B cell (primary cell): ENCODE results near the gene WASF2. TPM values are rescaled to one million over a fixed set of nuclear protein-coding genes. Genes with fewer than 3 reads are reported as not detected.

Source experiments
- ATAC-seq: fragments of 200-7000 bp; cut with Tn5 transposase; one replicate; pipeline ENCODE4 v1.10.0; 2021; ENCODE audit warnings: low read depth, mild to moderate bottlenecking, moderate number of reproducible peaks, moderate library complexity
- CTCF ChIA-PET: fragments of 350-600 bp; sonication (Branson Sonifier 250); formaldehyde crosslinking; loops from one replicate; lab custom pipeline; 2021; ENCODE audit warnings: antibody characterized with exemption, inconsistent platforms; lab: Charles Lee
- POLR2A ChIA-PET: fragments of 350-600 bp; sonication (Branson Sonifier 250); formaldehyde crosslinking; loops from one replicate; lab custom pipeline; 2021; ENCODE audit warnings: antibody characterized with exemption; lab: Charles Lee
- DNase-seq: peaks from one replicate; pipeline ENCODE4 v3.0.0; 2013
- H2AFZ ChIP-seq: 2 replicates; pipeline ENCODE4 v1.6.1; 2012; ENCODE audit warnings: mild to moderate bottlenecking, low read depth, low read length; ENCODE audit not compliant: insufficient read depth, poor library complexity, severe bottlenecking
- H3K27ac ChIP-seq, 2 donors: 1 replicate in 1 of 2; 2 replicates in 1 of 2; pipeline ENCODE4 v1.5.1; 2012 to 2013; ENCODE audit warnings: low read length in 2 of 2, mild to moderate bottlenecking in 2 of 2, moderate library complexity in 1 of 2
- H3K27me3 ChIP-seq, 4 experiments: fragments of 200-600 bp in 1 of 4; sonication (generic) in 1 of 4; replicated peaks in 1 of 4; 1 replicate in 2 of 4; 2 replicates in 2 of 4; pipeline versions ENCODE4 v1.6.1 to v1.7.0; 2013 to 2016; ENCODE audit warnings: low read length in 3 of 4, mild to moderate bottlenecking in 2 of 4, mixed read lengths in 1 of 4, moderate library complexity in 1 of 4; ENCODE audit not compliant: insufficient read depth in 4 of 4, control insufficient read depth in 3 of 4; ENCODE audit errors: control extremely low read depth in 1 of 4
- H3K36me3 ChIP-seq, 2 experiments: replicated peaks in 1 of 2; 1 replicate in 1 of 2; 2 replicates in 1 of 2; pipeline versions ENCODE4 v1.6.1 to v1.7.1; 2013; ENCODE audit warnings: low read length in 1 of 2; ENCODE audit not compliant: insufficient read depth in 2 of 2, control insufficient read depth in 1 of 2; ENCODE audit errors: control extremely low read depth in 1 of 2, extremely low read depth in 1 of 2
- H3K4me1 ChIP-seq, 2 donors: fragments of 200-600 bp in 1 of 2; sonication (generic) in 1 of 2; 1 replicate in 1 of 2; 2 replicates in 1 of 2; pipeline versions ENCODE4 v1.5.1 to v1.6.1; 2013 to 2017; ENCODE audit warnings: low read length in 2 of 2; ENCODE audit not compliant: control insufficient read depth in 2 of 2, insufficient read depth in 2 of 2
- H3K4me2 ChIP-seq: replicated peaks from 2 replicates; pipeline ENCODE3; 2012; ENCODE audit warnings: mild to moderate bottlenecking, low read depth, low read length; ENCODE audit not compliant: poor library complexity, severe bottlenecking
- H3K4me3 ChIP-seq, 5 experiments: fragments of 200-600 bp in 1 of 5; sonication (generic) in 1 of 5; 1 replicate in 3 of 5; 2 replicates in 2 of 5; pipeline versions ENCODE4 v1.5.1 to v1.7.0; 2011 to 2016; ENCODE audit warnings: low read length in 4 of 5, mild to moderate bottlenecking in 4 of 5, low read depth in 2 of 5, control low read depth in 1 of 5, moderate library complexity in 1 of 5; ENCODE audit not compliant: insufficient read depth in 1 of 5; ENCODE audit errors: control extremely low read depth in 1 of 5, extremely low read depth in 1 of 5
- H3K79me2 ChIP-seq: fragments of 200-600 bp; sonication (generic); one replicate; pipeline ENCODE4 v1.6.0; 2016; ENCODE audit warnings: low read length; ENCODE audit not compliant: control insufficient read depth, insufficient read depth
- H3K9ac ChIP-seq: fragments of 200-600 bp; sonication (generic); 2 replicates; pipeline ENCODE4 v1.6.1; 2017; ENCODE audit warnings: mild to moderate bottlenecking, low read length, moderate library complexity
- H3K9me3 ChIP-seq, 3 donors: one replicate each; pipeline versions ENCODE4 v1.6.1 to v1.7.1; 2013; ENCODE audit warnings: low read length in 2 of 3; ENCODE audit not compliant: control insufficient read depth in 2 of 3, insufficient read depth in 1 of 3; ENCODE audit errors: control extremely low read depth in 1 of 3
- H4K20me1 ChIP-seq: 2 replicates; pipeline ENCODE4 v1.6.0; 2012; ENCODE audit warnings: mild to moderate bottlenecking, low read length; ENCODE audit not compliant: insufficient read depth, control insufficient read depth, poor library complexity, severe bottlenecking
- H3K27ac Mint-ChIP-seq: one replicate; pipeline ENCODE4 v1.8.0; 2021; ENCODE audit warnings: mixed read lengths
- H3K27me3 Mint-ChIP-seq: one replicate; pipeline ENCODE4 v1.8.0; 2021; ENCODE audit warnings: mixed read lengths
- H3K4me1 Mint-ChIP-seq: one replicate; pipeline ENCODE4 v1.8.0; 2021; ENCODE audit warnings: mixed read lengths
- H3K4me3 Mint-ChIP-seq: one replicate; pipeline ENCODE4 v1.8.0; 2021; ENCODE audit warnings: mixed read lengths
- H3K9me3 Mint-ChIP-seq: one replicate; pipeline ENCODE4 v1.8.0; 2022; ENCODE audit warnings: mixed read lengths; ENCODE audit not compliant: insufficient read depth
- CTCF ChIP-seq: fragments of 200-600 bp; IDR thresholded peaks from one replicate; pipeline ENCODE4 v1.8.0; 2022; ENCODE audit warnings: antibody characterized with exemption, mild to moderate bottlenecking
- EZH2 ChIP-seq: IDR thresholded peaks from 2 replicates; pipeline ENCODE4 v1.6.1; 2012; ENCODE audit warnings: borderline replicate concordance, low read depth, mild to moderate bottlenecking, moderate library complexity, low read length; ENCODE audit not compliant: insufficient read depth, poor library complexity, severe bottlenecking
- WGBS: methylation state at CpG from one replicate; pipeline ENCODE4 v1.1.5; 2013; ENCODE audit warnings: missing lambda C conversion rate; ENCODE audit not compliant: insufficient coverage; 5-methylcytosine and 5-hydroxymethylcytosine counted together
- intact Hi-C: fragments of 100-400 bp; cut with micrococcal nuclease; formaldehyde crosslinking; loops from one replicate; pipeline ENCODE4 v1.10.0; 2022
- polyA plus RNA-seq: library from polyadenylated mRNA; depleted of rRNA; stranded (reverse); fragments of >200 nt; gene quantifications from 2 replicates; pipeline ENCODE4 v1.2.3, GENCODE V29; 2012
- total RNA-seq, 2 donors: library from RNA; stranded (reverse); fragments of 120-200 nt in 1 of 2; gene quantifications; 1 replicate in 1 of 2; 2 replicates in 1 of 2; pipeline versions ENCODE4 v1.2.3 to v1.2.4, GENCODE V29; 2013 to 2022

WASF2 gene
- total and polyA plus RNA-seq, 2 donors (not counting 1 experiment from before 2014, with no cell fraction given) = 67.4 to 169 TPM

GRCh38 chr1:27445177-27445936 lies 44.6 kb downstream of the WASF2 start:
- Histone ChIP-seq H3K4me3 (no peak overlapping the region), H2AFZ (peak overlapping the region; percentile 37), H3K9ac (peak overlapping the region; percentile 25), H3K4me2 (peak overlapping the region; percentile 53), H3K27ac (peak overlapping the region; percentile 30 to 43), H3K9me3 (no peaks in the 10 kb centered on the region), H3K4me1 (peaks cover 32 to 33% of the 10 kb centered on the region in 2 donors), H4K20me1 (peaks cover 37% of the 10 kb centered on the region), H3K36me3 (peaks cover 11 to 19% of the 10 kb centered on the region in 2 experiments), H3K27me3 (no peaks in the 10 kb centered on the region), H3K79me2 (peaks cover 96% of the 10 kb centered on the region)
- ChIA-PET POLR2A (interaction anchor here (0.5 to 1.2 kb wide), 4 partner anchors 8 to 728 kb away, joined by 3 to 6 read pairs (median 4); partner anchors contain the start of gene AHDC1), CTCF (interaction anchor here (0.7 to 1.8 kb wide), 6 partner anchors 17 to 224 kb away, joined by 3 to 4 read pairs (median 4); no protein-coding TSS in a partner anchor)
- intact Hi-C loops = loop anchor here (2.0 kb wide), 2 partner anchors 15 to 31 kb away; no protein-coding TSS in a partner anchor
- TF ChIP-seq CTCF (no peak), EZH2 (no peak)
- DNase-seq (no peak), ATAC-seq (peak; percentile 53)
- H3K4me3 Mint-ChIP-seq = peak overlapping the region; percentile 53
- no peaks in the 10 kb centered on the region for H3K27me3 Mint-ChIP-seq
- WGBS = 75% methylated on average over 2 of the region's 4 CpGs
- H3K27ac Mint-ChIP-seq = peak overlapping the region; percentile 79
- H3K4me1 Mint-ChIP-seq = peaks cover 55% of the 10 kb centered on the region
- no peaks in the 10 kb centered on the region for H3K9me3 Mint-ChIP-seq

GRCh38 chr1:27444632-27445031 lies 45.3 kb downstream of the WASF2 start:
- peak overlapping the region in 1 of 2 donors; percentile 43 for H3K27ac ChIP-seq
- H2AFZ ChIP-seq = no peak overlapping the region
- ChIA-PET POLR2A (interaction anchor here (0.5 to 1.2 kb wide), 2 partner anchors 9 to 159 kb away, joined by 3 to 4 read pairs; partner anchors contain the start of gene AHDC1), CTCF (interaction anchor here (2.2 kb wide), 1 partner anchor 14 kb away, joined by 7 read pairs; no protein-coding TSS in a partner anchor)
- peaks cover 57% of the 10 kb centered on the region for H3K4me1 Mint-ChIP-seq
- intact Hi-C loops = loop anchor here (2.0 kb wide), 2 partner anchors 14 to 32 kb away; no protein-coding TSS in a partner anchor
- no peak overlapping the region for H3K9ac ChIP-seq
- 60% methylated on average over 1 of the region's 1 CpG for WGBS
- no peaks in the 10 kb centered on the region for H3K9me3 ChIP-seq
- TF ChIP-seq EZH2 = no peak
- no peak for TF ChIP-seq CTCF
- H4K20me1 ChIP-seq = peaks cover 30% of the 10 kb centered on the region
- ATAC-seq (no peak), DNase-seq (no peak)
- H3K27me3 ChIP-seq = no peaks in the 10 kb centered on the region
- no peak overlapping the region for H3K4me2 ChIP-seq
- H3K79me2 ChIP-seq = peaks cover 96% of the 10 kb centered on the region
- peaks cover 11 to 20% of the 10 kb centered on the region in 2 experiments for H3K36me3 ChIP-seq
- no peak overlapping the region for H3K4me3 ChIP-seq
- no peak overlapping the region for H3K27ac Mint-ChIP-seq
- H3K4me1 ChIP-seq = peaks cover 34% of the 10 kb centered on the region in 2 donors
- H3K9me3 Mint-ChIP-seq = no peaks in the 10 kb centered on the region
- no peak overlapping the region for H3K4me3 Mint-ChIP-seq
- no peaks in the 10 kb centered on the region for H3K27me3 Mint-ChIP-seq
